GM12878 (cell line): ENCODE data around the gene AIG1. TPM values are rescaled to one million over a fixed set of nuclear protein-coding genes. Genes with fewer than 3 reads are reported as not detected.

Experiments
- ATAC-seq: fragments of 200-7000 bp; cut with Tn5 transposase; 3 replicates; pipeline ENCODE4 v1.9.1; 2020; ENCODE audit warnings: mild to moderate bottlenecking, moderate library complexity
- BruUV-seq: library from RNA; stranded (reverse); fragments of 400-500 nt; replicated peaks from 2 replicates; lab custom pipeline; 2021; lab: Mats Ljungman, UMichigan
- CTCF ChIA-PET: fragments of 300-600 bp; sonication (Branson Sonifier 250); formaldehyde crosslinking; extraction: SDS; loops from one replicate; lab custom pipeline; 2021; ENCODE audit warnings: inconsistent platforms; lab: Yijun Ruan, JAX
- POLR2A ChIA-PET: fragments of 350-600 bp; formaldehyde crosslinking; extraction: SDS; loops from one replicate; lab custom pipeline; 2021; ENCODE audit warnings: inconsistent platforms; lab: Charles Lee
- RAD21 ChIA-PET: fragments of 300-600 bp; sonication (Branson Sonifier 250); formaldehyde crosslinking; loops from one replicate; lab custom pipeline; 2023; ENCODE audit warnings: antibody characterized with exemption; ENCODE audit not compliant: unreplicated experiment; lab: Charles Lee
- SMC1A ChIA-PET: fragments of 300-600 bp; sonication (Branson Sonifier 250); formaldehyde crosslinking; loops from one replicate; lab custom pipeline; 2023; ENCODE audit not compliant: unreplicated experiment, uncharacterized antibody; lab: Charles Lee
- DNase-seq: peaks from one replicate; pipeline ENCODE4 v3.0.0-alpha.2; 2011; ENCODE audit warnings: low read depth, low spot score
- FAIRE-seq: peaks from 3 replicates; lab custom pipeline; 2011; peaks lifted over from hg19 to GRCh38; lab: Jason Lieb, UNC
- H2AFZ ChIP-seq: 2 replicates; pipeline ENCODE4 v1.6.0; 2011; ENCODE audit warnings: low read depth, low read length, control low read depth; ENCODE audit not compliant: control insufficient read depth
- H3K27ac ChIP-seq: 2 replicates; pipeline ENCODE4 v1.5.1; 2011; ENCODE audit warnings: control low read depth; ENCODE audit not compliant: control insufficient read depth, insufficient read depth
- H3K27me3 ChIP-seq, 2 experiments: replicated peaks in 1 of 2; 2 replicates each; pipeline versions ENCODE4 v1.6.0 to v1.6.1; 2011; ENCODE audit warnings: low read length in 1 of 2; ENCODE audit not compliant: control insufficient read depth in 2 of 2, insufficient read depth in 2 of 2
- H3K36me3 ChIP-seq, 2 experiments: 2 replicates each; pipeline ENCODE4 v1.5.1; 2011; ENCODE audit warnings: low read length in 1 of 2; ENCODE audit not compliant: control insufficient read depth in 2 of 2, insufficient read depth in 2 of 2
- H3K4me1 ChIP-seq: 2 replicates; pipeline ENCODE4 v1.6.1; 2011; ENCODE audit warnings: mild to moderate bottlenecking, low read length, moderate library complexity, mixed read lengths; ENCODE audit not compliant: control insufficient read depth, insufficient read depth
- H3K4me2 ChIP-seq: 2 replicates; pipeline ENCODE4 v1.6.0; 2011; ENCODE audit warnings: control low read depth; ENCODE audit not compliant: control insufficient read depth, insufficient read depth
- H3K4me3 ChIP-seq: fragments of 200-600 bp; sonication (generic); 2 replicates; pipeline ENCODE4 v1.5.1; 2016
- H3K79me2 ChIP-seq: 2 replicates; pipeline ENCODE4 v1.6.0; 2011; ENCODE audit warnings: low read length; ENCODE audit not compliant: control insufficient read depth, insufficient read depth
- H3K9ac ChIP-seq: 2 replicates; pipeline ENCODE4 v1.8.0; 2011; ENCODE audit warnings: low read length, control low read depth, mixed read lengths; ENCODE audit not compliant: control insufficient read depth, insufficient read depth
- H3K9me3 ChIP-seq: replicated peaks from 3 replicates; pipeline ENCODE4 v1.5.1; 2011; ENCODE audit warnings: mild to moderate bottlenecking, low read length; ENCODE audit not compliant: control insufficient read depth, insufficient read depth
- H4K20me1 ChIP-seq: 2 replicates; pipeline ENCODE4 v1.6.0; 2011; ENCODE audit not compliant: control insufficient read depth, insufficient read depth
- ATF2 ChIP-seq: IDR thresholded peaks from 2 replicates; pipeline ENCODE4 v1.6.1; 2012; ENCODE audit warnings: low read length, inconsistent platforms
- BACH1 ChIP-seq: fragments of 450-650 bp; IDR thresholded peaks from 2 replicates; pipeline ENCODE4 v1.6.1; 2017; ENCODE audit warnings: mild to moderate bottlenecking, borderline replicate concordance
- BHLHE40 ChIP-seq, 2 experiments: fragments of 450-650 bp in 1 of 2; IDR thresholded peaks; 2 replicates each; pipeline ENCODE4 v1.6.1; 2011 to 2017; ENCODE audit warnings: low read depth in 2 of 2, borderline replicate concordance in 1 of 2, improper control_type of control experiment in 1 of 2, low read length in 1 of 2, mild to moderate bottlenecking in 1 of 2
- CREM ChIP-seq: IDR thresholded peaks from 2 replicates; pipeline ENCODE4 v1.6.1; 2014; ENCODE audit warnings: antibody characterized with exemption, low read depth
- HDAC2 ChIP-seq: fragments of 200-600 bp; sonication (generic); IDR thresholded peaks from 2 replicates; pipeline ENCODE4 v1.6.1; 2017
- HDGF ChIP-seq: fragments of 450-650 bp; IDR thresholded peaks from 2 replicates; pipeline ENCODE4 v1.6.1; 2016; ENCODE audit warnings: antibody characterized with exemption
- HSF1 ChIP-seq: fragments of 150-350 bp; IDR thresholded peaks from 2 replicates; pipeline ENCODE4 v1.6.1; 2014; ENCODE audit warnings: mild to moderate bottlenecking, low read depth, low read length
- JUNB ChIP-seq: IDR thresholded peaks from 2 replicates; pipeline ENCODE4 v1.6.1; 2016; ENCODE audit warnings: antibody characterized with exemption, mild to moderate bottlenecking
- KLF5 ChIP-seq: fragments of 450-650 bp; IDR thresholded peaks from 2 replicates; pipeline ENCODE4 v1.6.1; 2014; ENCODE audit warnings: mild to moderate bottlenecking; ENCODE audit not compliant: partially characterized antibody
- MEF2B ChIP-seq: fragments of 450-650 bp; IDR thresholded peaks from 2 replicates; pipeline ENCODE4 v1.6.1; 2018; ENCODE audit warnings: mild to moderate bottlenecking, moderate library complexity; ENCODE audit not compliant: partially characterized antibody, poor library complexity, severe bottlenecking
- MTA2 ChIP-seq: fragments of 450-650 bp; IDR thresholded peaks from 2 replicates; pipeline ENCODE4 v1.6.1; 2016; ENCODE audit warnings: low read depth, mild to moderate bottlenecking, moderate library complexity
- NFIC ChIP-seq: IDR thresholded peaks from 2 replicates; pipeline ENCODE4 v1.6.1; 2012; ENCODE audit warnings: low read depth, mild to moderate bottlenecking, inconsistent platforms, low read length, moderate library complexity
- PML ChIP-seq: IDR thresholded peaks from 2 replicates; pipeline ENCODE4 v1.6.1; 2012; ENCODE audit warnings: low read length, inconsistent platforms
- RCOR1 ChIP-seq: conservative IDR thresholded peaks from 2 replicates; pipeline ENCODE4 v1.6.1; 2012; ENCODE audit warnings: low read depth, low read length, improper control_type of control experiment
- RFX5 ChIP-seq: IDR thresholded peaks from 2 replicates; pipeline ENCODE4 v1.6.1; 2011; ENCODE audit warnings: low read depth, low read length, improper control_type of control experiment
- SMAD1 ChIP-seq: fragments of 450-650 bp; IDR thresholded peaks from 2 replicates; pipeline ENCODE4 v1.6.1; 2018; ENCODE audit warnings: mild to moderate bottlenecking, low read depth; ENCODE audit not compliant: partially characterized antibody
- TBL1XR1 ChIP-seq: IDR thresholded peaks from 2 replicates; pipeline ENCODE4 v1.6.1; 2012; ENCODE audit warnings: low read depth, low read length, improper control_type of control experiment
- TCF7 ChIP-seq: IDR thresholded peaks from 2 replicates; pipeline ENCODE4 v1.6.1; 2014; ENCODE audit warnings: antibody characterized with exemption, borderline replicate concordance
- ZBED1 ChIP-seq: IDR thresholded peaks from 2 replicates; pipeline ENCODE4 v1.6.1; 2016; ENCODE audit warnings: borderline replicate concordance
- ZNF592 ChIP-seq: fragments of 450-650 bp; IDR thresholded peaks from 2 replicates; pipeline ENCODE4 v1.6.1; 2017; ENCODE audit warnings: mild to moderate bottlenecking, moderate library complexity
- WGBS: methylation state at CpG from one replicate; pipeline ENCODE4 v1.1.6; 2016; ENCODE audit warnings: low lambda C conversion rate; ENCODE audit not compliant: insufficient replicate concordance, insufficient coverage; ENCODE audit errors: missing lambda C conversion rate; 5-methylcytosine and 5-hydroxymethylcytosine counted together
- in situ Hi-C: fragments of 300-500 bp; cut with MboI; formaldehyde crosslinking; loops from 9 replicates; pipeline ENCODE4 v1.14.3; 2018; ENCODE audit warnings: mixed read lengths
- intact Hi-C: fragments of 100-400 bp; cut with micrococcal nuclease; formaldehyde crosslinking; loops from one replicate; pipeline ENCODE4 v1.14.2; 2022; ENCODE audit not compliant: unreplicated experiment
- polyA plus RNA-seq, 11 experiments: library from polyadenylated mRNA; depleted of rRNA in 4 of 11; unstranded in 6 of 11; stranded (reverse) in 5 of 11; fragments of >200 nt; fragmentation: Nextera tagmentation in 4 of 11; fragmentation: Illumina TruSeq in 1 of 11; extraction: Ambion mirVana in 4 of 11; extraction: Trizol in 1 of 11; gene quantifications; 1 replicate in 1 of 11; 2 replicates in 10 of 11; pipeline versions ENCODE4 v1.2.1 to v1.2.3, GENCODE V29; 2011 to 2016; ENCODE audit warnings: inconsistent platforms in 2 of 11, missing spikeins in 2 of 11, low read depth in 1 of 11
- total RNA-seq, 4 experiments: library from RNA; depleted of rRNA in 3 of 4; stranded (reverse); fragments of >200 nt in 3 of 4; fragmentation: Illumina TruSeq in 1 of 4; extraction: Trizol in 1 of 4; gene quantifications; 2 replicates each; pipeline versions ENCODE4 v1.2.1 to v1.2.3, GENCODE V29; 2013 to 2021

Gene AIG1
- total and polyA plus RNA-seq, 10 of the 15 experiments (the other 5 are each of a cell fraction or from before 2014, with no cell fraction given), result 27.0 to 74.5 (median 36.4) TPM

GRCh38 chr6:143262859-143263258, 202.2 kb downstream of the AIG1 start:
- DNase-seq (no peak), ATAC-seq (peak; percentile 63), FAIRE-seq (no peak)
- ChIA-PET RAD21 (no interaction called here), CTCF (interaction anchor here (0.7 kb wide), 1 partner anchor 119 kb away, joined by 3 read pairs; no protein-coding TSS in a partner anchor), POLR2A (no interaction called here), SMC1A (interaction anchor here (2.9 kb wide), 1 partner anchor 8 kb away, joined by 6 read pairs; no protein-coding TSS in a partner anchor)
- Histone ChIP-seq H3K36me3 (no peaks in the 10 kb centered on the region), H3K4me1 (no peaks in the 10 kb centered on the region), H3K27me3 (no peaks in the 10 kb centered on the region), H4K20me1 (no peaks in the 10 kb centered on the region), H3K4me3 (no peak overlapping the region), H3K9me3 (peaks cover 8% of the 10 kb centered on the region), H3K9ac (no peak overlapping the region), H3K79me2 (no peaks in the 10 kb centered on the region), H3K27ac (no peak overlapping the region), H3K4me2 (no peak overlapping the region), H2AFZ (no peak overlapping the region)
- intact Hi-C loops (no loop called here), in situ Hi-C loops (no loop called here)
- WGBS, result 0% methylated on average over 2 of the region's 2 CpGs
- TF ChIP-seq MTA2 (peak; percentile 26; the same call in 1 of the 2 replicates), RFX5 (no peak), HSF1 (no peak), BHLHE40 (IDR thresholded peaks at IDR 0.05; ENCODE audit: borderline replicate concordance in 1 of 2, low read depth in 2 of 2, low read length in 1 of 2) (no peak), HDAC2 (no peak), JUNB (peak; percentile 52), TBL1XR1 (no peak), HDGF (no peak), BACH1 (no peak), PML (no peak), ZNF592 (no peak), RCOR1 (no peak), KLF5 (no peak), CREM (no peak), NFIC (no peak), ATF2 (no peak), ZBED1 (no peak), SMAD1 (no peak), TCF7 (no peak), MEF2B (peak; percentile 51)
- BruUV-seq, result no TSS peak
